GM19043 (cell line): ENCODE data around the gene USP46.

Experiments used
- ATAC-seq: cut with Tn5 transposase; IDR thresholded peaks from one replicate; pipeline ENCODE4 v1.9.1; 2021; ENCODE audit warnings: low read depth; ENCODE audit not compliant: unreplicated experiment

Gene USP46

DNA sequence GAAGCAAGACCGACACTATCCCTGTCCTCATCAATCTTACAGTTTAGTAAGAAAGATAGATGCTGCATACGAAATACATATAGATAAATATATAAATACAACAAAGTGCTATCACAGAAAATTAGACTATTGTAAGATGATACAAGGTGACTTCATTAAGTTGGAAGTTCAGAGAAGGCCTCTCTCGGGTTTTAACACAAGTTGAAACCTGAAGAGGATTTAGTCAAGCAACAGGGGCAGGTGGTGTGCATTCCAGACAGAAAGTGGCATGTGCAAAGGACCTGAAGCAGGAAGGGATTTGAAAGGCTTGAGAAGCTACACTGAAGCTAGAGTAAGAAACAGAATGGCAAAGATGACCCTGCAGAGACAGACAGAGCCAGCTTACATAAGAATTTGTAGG lies 36.5 kb downstream of the USP46 start:
- no peak for ATAC-seq

DNA sequence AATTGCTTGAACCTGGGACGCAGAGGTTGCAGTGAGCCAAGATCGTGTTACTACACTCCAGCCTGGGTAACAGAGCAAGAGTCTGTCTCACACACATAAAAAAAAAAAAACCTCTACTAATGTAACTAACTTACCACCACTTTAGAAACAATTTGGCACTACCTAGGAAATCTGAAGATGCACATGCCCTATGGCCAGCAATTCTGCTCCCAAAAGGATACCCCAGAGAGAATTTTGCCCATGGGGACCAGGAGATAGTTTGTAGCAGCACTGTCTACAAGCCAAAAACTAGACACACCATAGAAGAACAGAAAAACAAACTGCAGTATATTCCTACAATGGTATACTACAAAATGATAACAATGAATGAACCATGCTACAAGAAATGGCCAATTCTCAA lies 37.5 kb downstream of the USP46 start:
- ATAC-seq, result no peak

DNA sequence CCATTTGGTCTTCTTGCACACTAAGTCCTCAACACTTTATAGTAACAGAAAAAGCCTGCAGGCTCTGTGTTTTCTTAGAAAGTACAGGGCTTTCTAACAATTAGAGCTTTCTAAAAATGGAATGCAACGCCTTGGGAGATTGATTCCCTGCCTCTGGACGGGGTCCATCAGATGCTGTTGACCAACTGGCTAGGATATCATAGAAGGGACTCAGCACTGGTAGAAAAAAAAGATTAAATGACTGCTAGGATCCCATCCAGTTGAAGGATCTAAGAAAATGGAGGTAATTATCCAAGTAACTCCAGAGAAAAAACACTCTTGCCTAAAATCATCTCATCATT lies 39.5 kb downstream of the USP46 start:
- no peak for ATAC-seq

DNA sequence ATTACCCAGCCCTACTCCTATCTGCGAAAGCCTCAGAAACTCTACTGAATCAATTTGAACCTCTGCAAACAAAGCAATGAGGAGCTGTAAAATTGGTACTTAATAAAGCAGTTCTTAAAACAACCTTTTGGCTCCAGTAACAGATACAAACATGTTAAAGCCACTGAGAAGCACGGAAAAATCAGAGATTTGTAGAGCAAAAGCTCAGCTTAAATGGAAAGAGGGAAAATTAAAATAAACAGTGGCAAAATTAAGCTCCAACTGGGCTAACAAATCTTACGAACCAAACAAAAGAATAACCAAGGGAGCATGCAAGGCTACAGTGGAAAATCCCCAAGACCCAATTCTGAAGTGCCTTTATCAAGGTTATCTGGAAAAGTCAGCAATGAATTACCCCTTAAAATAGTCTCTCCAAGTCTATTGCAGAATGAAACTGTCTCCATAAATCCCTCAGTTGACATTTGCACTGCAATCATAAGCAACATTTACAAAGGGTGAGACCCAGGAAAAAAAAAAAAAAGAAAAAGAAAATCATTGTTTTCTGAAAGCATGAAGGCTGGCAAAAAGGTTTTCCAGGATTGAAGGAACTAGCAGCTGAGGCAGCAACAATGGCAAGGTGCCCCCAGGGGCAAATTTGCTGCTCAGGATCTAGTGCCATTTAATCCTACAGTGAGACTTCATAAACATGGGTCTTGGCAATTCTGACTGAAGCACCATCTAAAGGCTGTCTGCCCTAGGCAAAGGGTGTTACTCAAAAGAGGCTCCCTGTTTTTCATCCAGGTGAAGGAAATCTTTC lies 40.1 kb downstream of the USP46 start:
- no peak for ATAC-seq

DNA sequence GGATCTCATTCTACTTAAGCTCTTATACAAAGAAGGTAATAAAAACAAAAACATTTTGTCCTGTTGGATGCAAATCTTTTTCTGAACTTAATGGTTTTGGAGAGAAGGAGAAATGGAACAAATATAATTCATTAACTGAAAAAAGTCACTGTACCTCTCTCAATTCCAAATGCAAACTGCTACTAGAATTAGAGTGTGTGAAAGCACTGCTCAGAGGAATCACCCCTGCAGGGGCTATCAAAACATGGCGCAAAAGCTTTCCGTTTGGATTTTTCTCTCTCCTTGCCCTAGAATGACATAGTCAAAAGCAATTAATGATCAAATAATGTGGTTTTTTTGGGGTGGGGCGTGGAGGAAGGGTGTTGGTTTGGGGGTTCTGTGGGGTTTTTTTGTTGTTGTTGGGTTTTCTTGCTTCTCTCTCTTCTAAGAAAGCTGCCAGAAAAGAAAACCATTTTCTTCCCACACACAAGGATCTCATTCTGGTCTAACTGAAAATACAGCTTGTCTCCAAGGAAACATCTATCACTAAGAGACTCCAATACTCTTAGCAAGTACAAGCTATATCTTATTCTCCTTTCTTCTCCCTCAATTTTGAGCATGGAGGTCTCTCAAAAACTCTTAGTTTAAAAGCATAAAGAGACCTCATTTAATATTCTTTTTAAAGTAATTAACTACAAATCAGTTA lies 41.6 kb downstream of the USP46 start:
- no peak for ATAC-seq

DNA sequence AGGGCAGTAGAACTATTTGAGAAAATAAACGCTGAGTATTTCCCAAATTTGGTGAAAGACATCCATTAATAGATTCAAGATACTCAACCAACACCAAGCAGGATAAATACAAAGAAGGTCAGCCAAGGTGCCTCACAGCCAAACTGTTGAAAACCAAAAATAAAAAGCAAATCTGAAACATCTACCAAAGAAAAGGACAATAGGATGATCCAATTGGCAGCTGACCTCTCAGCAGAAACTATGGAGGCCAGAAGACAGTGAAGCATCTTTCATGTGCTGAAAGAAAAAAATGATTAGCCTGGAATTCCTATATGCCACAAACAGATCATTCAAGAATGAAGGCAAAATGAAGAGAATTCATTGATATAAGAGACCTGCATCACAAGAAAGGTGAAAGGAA lies 44.9 kb downstream of the USP46 start:
- no peak for ATAC-seq

DNA sequence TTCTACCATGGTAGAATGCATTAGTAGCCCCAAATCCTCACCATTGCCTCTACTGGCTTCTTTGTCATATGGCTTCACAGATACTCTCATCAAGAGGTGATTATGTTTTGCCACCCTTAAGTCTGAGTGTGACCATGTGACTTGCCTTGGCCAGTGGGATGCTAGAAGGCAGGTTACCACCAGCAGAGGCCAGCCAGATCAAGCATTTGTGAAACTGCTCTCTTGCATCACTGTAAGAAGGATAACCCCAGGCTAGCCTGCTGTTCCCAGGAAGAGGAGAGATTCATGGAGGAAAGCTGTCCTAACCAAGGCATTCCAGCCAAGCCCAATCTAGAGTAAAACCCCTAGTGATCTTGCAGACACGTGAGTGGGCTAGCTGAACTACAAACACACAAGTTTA lies 46.8 kb downstream of the USP46 start:
- ATAC-seq, result no peak

DNA sequence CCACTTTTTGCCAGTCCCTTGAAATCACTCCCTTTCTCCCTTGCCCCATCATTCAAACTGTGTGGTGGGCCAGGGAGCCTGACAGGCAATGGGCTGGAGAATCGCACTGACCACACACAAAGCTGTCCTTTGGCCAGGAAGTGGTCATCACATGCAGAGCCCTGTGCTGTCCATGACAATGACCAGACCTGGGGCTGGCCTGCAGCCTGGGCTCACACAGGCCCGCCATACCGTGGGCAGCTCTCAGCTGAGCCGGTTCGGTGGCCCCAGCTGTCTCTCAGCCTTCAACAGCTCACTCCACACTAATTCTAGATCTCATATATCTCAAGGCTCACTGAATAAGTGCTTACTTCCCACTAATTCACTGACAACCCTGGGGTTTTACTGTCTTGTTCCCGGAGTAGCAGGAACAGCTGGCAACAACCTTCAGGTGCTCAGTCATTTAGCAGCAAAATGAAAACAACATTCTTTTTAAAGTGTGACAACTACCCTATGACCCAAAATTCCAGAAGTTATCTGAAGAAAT lies 48.0 kb downstream of the USP46 start:
- no peak for ATAC-seq

DNA sequence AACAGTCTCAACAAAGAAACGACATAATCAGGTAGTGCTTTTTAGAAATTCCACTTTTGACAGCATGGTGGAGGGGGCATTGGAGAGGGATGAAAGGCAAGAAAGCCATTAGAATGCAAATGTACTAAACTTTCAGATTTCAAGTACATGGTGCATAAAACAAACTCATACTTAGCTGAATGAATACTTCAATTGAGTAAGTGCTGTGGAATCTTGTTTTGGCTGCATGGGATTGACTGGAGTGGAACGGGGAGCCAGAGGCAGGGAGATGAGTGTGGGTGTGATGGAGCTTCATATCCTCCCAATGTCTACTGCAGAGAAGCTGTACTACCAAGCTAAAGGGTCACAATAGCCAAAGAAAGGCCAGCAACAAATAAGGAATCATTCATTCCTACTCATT lies 52.4 kb downstream of the USP46 start:
- ATAC-seq, result no peak

DNA sequence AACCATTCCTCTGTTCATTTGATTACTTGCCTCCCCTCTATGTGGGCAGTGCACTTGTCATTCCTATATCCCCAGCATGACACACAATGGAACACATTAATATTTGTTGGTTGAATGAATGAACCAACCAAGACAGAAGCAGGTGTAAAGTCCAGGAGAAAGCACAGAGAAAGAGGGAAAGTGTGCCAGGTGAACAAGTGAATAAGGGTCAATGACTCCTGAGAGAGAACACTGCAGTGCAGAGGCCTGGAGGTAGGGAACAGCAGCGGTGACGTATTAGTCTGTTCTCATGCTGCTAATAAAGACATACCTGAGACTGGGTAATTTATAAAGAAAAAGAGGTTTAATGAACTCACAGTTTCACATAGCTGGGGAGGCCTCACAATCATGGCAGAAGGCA lies 53.1 kb downstream of the USP46 start:
- no peak for ATAC-seq

DNA sequence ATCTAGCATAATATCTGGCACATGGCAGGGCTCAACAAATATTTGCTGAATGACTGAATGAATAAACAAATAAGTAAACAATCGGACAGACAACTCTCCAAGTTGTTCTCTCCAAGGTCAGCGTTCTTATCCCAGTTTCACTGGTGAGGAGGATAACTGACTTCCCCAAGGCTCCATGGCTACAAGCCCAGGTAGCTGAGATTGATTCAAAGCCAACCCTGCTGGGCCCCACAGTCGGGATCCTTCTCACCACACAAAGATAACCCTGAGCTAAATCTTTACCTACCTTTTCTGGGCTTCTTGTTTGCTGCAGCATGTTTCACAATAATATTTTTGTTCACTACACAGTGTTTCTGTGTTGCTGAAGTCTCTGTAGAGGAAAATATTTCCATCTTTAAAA lies 54.9 kb downstream of the USP46 start:
- ATAC-seq, result no peak

DNA sequence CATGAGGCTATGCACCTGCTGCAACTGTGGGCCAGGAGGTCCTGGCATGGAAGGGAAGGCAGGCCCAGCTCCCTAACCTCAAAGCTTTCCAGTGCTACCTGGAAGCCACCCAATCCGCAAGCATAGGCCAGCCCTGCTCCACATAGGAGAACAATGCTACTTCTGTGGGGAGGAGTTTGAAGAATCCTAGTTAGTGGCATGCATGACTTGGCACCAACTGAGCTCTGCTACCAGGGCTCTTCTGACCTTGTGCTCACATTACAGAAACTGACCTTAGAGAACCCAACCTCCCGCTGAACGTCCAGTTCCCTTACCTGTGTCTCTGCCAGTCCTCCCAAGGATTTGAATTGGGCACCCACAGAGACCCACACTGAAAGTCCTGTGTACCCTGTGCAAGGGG lies 58.8 kb downstream of the USP46 start:
- ATAC-seq, result no peak

DNA sequence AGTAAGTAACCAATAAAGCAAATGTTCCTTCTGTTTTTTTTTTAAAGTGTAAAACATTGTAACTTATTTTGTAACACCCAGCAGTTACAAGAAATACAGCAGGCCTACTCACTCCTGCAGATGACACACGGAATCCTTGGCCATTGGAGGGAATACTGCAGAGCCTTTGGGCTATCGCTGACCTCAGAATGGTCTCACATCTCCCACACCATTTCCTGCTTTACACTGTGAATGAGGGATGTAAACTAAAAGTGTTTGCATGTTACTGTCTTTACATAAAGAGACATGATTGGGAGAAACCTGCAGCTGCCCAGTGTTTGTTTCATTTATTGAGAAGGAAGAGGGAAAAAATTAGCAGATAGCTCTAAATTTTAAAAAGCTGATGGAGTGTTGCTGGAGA lies 64.1 kb downstream of the USP46 start:
- no peak for ATAC-seq

DNA sequence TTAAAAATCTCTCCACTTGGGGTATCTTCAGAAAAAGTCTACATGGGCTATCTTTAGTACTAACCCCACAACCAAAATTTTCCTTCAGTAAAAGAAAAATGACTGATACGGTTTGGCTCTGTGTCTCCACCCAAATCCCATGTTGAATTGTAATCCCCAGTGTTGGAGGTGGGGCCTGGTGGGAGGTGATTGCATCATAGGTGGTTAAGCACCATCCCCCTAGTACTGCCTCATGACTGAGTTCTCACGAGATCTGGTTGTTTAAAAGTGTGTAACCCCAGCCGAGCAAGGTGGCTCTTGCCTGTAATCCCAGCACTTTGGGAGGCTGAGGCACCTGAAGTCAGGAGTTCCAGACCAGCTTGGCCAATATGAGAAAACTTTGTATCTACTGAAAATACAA lies 66.8 kb downstream of the USP46 start:
- no peak for ATAC-seq

DNA sequence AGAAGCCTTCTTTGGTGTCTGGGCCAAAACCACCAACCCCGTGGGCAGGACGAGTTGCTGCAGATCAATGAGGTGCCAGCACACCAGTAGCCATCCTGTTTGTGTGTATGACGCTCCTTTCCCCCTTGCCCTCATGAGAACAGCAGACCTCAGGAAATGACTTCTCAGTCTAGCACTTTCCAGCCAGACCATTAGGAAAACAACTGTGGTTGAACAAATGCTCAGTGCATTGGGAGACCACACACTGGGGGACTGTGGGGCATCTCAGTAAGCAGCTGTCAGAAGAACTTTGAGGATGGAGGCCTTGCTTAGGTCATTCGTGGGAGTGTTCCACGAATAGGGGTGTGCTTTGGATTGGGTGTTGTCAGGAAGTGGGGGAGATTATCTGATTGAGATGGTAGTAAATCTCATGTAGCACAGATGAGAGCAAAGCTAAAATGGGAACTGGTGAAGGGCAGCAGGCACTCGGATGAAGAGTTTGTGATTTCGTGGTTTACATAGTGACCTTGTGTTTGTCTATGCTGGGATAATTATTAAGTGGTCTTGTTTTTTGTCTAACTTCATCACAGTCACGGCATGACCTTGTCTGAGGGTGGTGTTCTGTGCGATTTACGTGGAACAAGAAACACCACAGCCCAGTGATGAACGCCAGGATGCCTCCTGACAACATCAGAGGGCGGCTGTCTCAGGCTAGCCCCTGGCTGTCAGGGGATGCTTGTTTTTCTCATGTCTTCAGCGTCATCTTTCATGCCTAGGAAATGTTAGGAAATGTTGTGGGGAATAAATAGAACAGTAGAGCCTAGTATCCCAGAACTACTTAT lies 70.1 kb downstream of the USP46 start:
- no peak for ATAC-seq

DNA sequence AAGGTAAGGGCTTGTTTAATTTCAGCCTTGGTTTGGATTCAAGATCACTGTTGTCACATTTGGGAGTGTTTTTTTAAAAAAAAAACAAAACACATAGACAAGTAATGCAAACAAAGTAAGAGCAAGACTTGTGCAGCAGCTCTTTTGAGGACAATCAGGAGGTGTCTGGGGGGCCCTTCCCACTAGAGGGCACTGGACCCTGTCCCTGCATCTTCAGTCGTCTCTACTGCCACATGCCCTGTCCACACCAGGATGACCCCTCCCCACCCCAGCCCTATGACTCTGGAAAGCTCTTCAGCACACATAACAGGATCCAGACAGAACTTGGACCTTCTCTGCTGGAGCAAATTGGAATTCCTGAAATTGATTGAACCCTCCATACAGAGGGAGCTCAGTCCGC lies 71.0 kb downstream of the USP46 start:
- ATAC-seq, result peak; percentile 52

DNA sequence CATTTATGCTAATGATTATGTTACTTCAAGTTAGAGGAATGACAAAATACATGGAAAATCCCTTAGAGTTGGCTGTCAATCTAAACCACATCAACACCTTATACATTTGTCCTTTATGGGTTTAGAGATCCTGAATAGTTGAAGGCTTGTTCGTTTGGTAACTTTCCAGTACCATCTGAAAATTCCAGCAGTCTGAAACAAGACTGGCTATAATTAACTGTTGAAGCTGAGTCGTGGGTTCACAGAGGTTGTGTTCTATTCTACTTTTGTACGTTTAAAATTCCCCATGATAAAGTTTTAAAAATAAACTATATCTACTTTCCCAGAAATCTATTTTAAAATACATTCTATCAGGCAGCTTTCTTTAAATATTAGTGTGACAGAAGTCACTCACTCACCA lies 73.0 kb downstream of the USP46 start:
- ATAC-seq, result no peak

DNA sequence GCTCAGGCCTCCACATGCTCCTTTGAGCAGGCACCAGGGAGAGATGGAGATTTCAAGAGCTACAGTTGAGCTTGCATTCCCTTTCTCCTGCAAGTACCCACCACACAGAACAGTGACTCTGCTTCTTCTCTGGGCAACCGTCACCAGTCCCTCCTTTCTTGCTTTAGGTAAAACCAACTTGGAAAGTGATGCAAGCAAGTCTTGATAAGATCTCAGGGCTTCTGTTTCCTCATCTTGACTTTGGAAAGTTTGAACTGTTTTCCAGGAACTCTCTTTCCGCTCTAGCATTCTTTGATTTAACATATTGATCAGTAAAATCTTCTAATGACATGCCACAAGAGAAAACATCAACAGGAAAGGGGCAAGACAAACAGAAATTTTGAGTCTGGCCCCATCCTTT lies 73.7 kb downstream of the USP46 start:
- ATAC-seq, result no peak

DNA sequence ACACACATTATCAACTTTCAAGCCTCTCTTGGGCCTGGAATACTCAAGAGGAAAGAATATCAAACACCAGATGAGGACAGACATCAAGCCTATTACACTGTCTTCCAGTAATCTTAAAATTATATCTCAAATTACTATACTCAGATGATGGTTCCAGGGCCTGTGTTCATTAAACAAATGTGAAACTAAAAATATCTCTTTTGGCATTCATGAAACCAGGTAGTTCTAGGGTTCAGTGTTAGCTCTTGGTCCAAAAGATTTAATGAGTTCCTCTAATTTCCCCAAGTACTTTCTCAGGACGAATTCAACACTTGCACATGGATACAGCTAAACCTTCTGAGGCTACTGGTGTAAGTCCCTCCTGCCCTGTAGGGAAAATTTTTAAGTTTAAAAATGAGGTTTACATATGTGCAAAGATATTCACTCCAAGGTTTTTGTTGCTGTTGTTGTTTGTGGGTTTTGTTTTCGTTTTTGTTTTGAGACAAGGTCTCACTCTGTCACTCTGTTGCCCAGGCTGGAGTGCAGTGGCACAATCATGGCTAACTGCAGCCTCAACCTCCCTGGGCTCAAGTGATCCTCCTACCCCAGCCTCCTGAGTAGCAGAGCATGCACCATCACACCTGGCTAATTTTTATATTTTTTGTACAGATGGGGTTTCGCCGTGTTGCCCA lies 79.4 kb downstream of the USP46 start:
- ATAC-seq, result no peak

DNA sequence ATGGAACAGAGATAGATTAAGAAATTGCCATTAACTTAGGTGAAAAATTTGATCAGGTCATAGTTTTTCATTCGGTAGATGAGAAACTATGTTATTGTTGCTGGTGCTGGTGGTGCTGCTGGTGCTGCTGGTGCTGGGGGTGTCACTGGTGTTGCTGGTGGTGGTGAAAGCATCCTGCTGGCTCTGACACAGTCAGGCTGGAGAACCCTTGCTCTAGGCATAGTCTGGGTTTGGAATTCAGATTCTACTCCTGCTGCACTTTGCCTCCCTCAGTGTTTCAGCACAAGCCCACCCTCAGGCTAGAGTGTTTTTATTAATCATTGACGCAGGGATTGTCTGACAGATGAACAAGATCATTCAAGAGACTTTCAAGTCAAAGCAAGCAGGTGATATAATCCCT lies 80.2 kb downstream of the USP46 start:
- no peak for ATAC-seq

DNA sequence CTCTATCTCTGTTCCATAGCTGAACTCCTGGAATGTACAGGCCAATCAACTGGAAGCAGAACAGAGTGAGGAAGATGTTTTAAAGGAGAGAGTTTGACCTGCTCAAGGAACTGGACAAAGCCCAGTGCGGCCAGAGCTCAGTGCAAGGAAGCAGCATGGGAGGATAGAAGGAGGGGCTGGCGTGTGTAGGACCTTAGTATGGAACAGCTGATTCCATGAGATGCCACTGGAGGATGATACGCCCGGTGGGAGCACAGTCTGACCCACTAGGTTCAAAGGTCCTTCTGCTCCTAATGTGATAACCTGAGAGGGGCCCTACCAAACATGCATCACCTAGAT lies 81.5 kb downstream of the USP46 start:
- no peak for ATAC-seq
